ENCODE results near the gene TEX22.
A peak's percentile ranks its signal among the peaks of the same experiment; 100 is the strongest.

Gene TEX22

DNA sequence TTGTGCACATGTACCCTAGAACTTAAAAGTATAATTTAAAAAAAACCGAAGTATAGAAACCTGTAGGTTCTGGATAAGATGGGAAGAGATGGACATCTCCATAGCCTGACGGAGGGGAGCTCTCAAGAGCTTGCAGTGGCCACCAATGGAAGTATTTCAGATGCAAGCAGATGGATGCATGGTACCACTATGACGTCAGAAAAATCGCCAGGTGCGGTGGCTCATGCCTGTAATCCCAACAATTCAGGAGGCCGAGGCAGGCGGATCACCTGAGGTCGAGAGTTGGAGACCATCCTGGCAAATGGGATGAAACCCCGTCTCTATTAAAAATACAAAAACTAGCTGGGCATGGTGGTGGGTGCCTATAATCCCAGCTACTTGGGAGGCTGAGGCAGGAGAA, 3.4 kb downstream of the TEX22 start:
- DNase-seq (ENCODE audit: low read depth) = no peak
- H3K4me3 ChIP-seq (ENCODE audit: low read depth, low read length) = no peak overlapping the region
- TF ChIP-seq, protein P1, sequence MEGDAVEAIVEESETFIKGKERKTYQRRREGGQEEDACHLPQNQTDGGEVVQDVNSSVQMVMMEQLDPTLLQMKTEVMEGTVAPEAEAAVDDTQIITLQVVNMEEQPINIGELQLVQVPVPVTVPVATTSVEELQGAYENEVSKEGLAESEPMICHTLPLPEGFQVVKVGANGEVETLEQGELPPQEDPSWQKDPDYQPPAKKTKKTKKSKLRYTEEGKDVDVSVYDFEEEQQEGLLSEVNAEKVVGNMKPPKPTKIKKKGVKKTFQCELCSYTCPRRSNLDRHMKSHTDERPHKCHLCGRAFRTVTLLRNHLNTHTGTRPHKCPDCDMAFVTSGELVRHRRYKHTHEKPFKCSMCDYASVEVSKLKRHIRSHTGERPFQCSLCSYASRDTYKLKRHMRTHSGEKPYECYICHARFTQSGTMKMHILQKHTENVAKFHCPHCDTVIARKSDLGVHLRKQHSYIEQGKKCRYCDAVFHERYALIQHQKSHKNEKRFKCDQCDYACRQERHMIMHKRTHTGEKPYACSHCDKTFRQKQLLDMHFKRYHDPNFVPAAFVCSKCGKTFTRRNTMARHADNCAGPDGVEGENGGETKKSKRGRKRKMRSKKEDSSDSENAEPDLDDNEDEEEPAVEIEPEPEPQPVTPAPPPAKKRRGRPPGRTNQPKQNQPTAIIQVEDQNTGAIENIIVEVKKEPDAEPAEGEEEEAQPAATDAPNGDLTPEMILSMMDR (conservative IDR thresholded peaks at IDR 0.05; ENCODE audit: low read depth, low read length) = no peak

DNA sequence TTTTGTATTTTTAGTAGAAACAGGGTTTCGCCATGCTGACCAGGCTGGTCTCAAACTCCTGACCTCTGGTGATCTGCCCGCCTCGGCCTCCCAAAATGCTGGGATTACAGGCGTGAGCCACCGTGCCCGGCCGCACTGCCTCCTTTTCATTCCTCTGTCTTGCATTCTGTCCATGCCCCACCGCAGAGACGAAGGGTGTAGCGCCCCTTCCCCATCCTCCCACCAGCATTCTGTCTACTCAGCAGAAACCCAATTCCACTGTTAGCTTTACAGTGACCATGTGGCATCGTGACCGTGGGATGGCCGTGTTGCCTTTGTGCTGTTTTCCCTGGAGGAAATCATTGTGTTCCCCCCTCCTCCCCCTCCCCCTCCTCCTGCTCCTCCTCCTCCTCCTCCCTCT, 10.3 kb downstream of the TEX22 start:
- TF ChIP-seq, protein P1 (conservative IDR thresholded peaks at IDR 0.05; ENCODE audit: low read depth, low read length) = no peak
- DNase-seq (ENCODE audit: low read depth) = no peak
- no peak overlapping the region for H3K4me3 ChIP-seq (ENCODE audit: low read depth, low read length)

DNA sequence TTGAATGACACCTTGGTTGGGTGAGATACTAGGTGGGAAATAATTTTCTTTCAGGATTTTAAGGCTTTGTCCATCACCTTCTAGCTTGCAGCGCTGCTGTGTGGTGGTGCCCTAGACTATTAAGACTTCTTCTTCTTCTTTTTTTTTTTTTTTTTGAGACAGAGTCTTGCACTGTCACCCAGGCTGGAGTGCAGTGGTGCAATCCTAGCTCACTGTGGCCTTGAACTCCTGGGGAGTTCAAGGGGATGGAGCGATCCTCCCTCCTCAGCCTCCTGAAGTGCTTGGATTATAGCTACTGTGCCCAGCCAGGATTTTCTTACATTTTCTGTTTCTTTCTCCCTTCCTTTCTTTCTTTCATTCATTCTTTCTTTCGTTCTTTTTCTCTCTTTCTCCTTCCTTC, 11.0 kb downstream of the TEX22 start:
- DNase-seq (ENCODE audit: low read depth) = no peak
- no peak overlapping the region for H3K4me3 ChIP-seq (ENCODE audit: low read depth, low read length)
- TF ChIP-seq, protein P1 (conservative IDR thresholded peaks at IDR 0.05; ENCODE audit: low read depth, low read length) = no peak

DNA sequence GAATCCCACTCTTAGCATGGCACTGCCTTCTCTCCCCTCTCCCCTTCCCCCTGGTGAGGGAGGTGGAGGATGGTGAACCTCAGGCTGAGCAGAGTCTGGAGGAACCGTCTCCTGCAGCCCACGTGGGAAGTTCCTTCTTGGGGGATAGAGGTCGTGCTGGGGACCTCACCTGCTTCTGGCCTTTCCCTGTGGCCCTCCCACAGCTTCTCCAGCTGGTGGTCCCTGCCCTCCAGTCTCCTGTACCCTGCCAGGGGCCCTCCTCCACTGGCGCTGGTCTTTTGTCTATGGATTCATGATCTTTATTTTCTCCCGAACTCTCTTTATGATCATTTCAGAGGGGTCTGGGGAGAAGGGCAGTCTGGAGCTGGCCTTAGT, 12.3 kb downstream of the TEX22 start:
- H3K4me3 ChIP-seq (ENCODE audit: low read depth, low read length) = no peak overlapping the region
- TF ChIP-seq, protein P1 (conservative IDR thresholded peaks at IDR 0.05; ENCODE audit: low read depth, low read length) = no peak
- DNase-seq (ENCODE audit: low read depth) = no peak

DNA sequence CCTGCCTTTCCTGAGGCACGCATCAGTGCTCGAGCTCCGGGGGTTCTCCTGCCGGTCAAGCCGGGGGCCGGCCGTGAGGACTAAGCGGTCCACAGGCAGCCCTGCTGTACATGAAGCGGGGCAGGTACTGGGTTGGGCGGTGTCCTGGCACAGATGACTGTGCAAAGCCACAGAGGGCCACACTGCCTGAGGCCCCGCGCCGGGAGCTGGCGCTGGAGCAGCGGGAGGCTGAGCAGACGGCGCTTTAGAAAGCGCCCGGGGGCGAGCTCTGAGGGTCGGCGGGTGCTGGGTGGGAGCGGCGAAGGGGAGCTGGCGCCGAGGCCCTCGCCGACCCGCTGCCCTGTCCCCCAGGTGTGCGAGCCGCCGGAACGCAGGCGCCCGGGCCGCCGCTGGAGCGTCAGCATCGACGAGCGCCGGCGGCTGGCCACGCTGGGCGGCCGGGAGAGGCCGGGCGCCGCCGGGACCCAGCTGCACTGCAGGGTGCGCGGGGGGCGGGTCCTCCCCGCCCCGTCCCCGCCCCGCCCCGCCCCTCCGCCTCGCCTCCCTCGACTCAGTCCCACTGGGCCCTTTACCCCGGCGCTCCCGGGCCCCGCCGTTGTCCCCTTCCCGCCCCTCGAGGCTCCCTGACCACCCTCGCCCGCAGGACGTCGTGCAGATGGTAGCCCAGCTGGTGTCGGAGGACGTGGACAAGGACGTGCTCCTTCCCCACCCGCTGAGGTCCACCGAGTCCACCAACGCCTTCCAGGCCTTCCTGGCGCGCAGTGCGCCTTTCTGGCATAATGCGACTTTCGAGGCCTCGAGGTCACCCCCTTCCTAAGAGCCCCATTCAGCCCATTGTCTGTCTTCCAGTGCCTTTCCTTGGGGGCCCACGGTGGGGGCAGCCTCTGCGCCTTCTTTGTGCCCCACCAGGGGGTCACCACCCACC, 12.9 kb downstream of the TEX22 start:
- TF ChIP-seq, protein P1 (conservative IDR thresholded peaks at IDR 0.05; ENCODE audit: low read depth, low read length) = no peak

DNA sequence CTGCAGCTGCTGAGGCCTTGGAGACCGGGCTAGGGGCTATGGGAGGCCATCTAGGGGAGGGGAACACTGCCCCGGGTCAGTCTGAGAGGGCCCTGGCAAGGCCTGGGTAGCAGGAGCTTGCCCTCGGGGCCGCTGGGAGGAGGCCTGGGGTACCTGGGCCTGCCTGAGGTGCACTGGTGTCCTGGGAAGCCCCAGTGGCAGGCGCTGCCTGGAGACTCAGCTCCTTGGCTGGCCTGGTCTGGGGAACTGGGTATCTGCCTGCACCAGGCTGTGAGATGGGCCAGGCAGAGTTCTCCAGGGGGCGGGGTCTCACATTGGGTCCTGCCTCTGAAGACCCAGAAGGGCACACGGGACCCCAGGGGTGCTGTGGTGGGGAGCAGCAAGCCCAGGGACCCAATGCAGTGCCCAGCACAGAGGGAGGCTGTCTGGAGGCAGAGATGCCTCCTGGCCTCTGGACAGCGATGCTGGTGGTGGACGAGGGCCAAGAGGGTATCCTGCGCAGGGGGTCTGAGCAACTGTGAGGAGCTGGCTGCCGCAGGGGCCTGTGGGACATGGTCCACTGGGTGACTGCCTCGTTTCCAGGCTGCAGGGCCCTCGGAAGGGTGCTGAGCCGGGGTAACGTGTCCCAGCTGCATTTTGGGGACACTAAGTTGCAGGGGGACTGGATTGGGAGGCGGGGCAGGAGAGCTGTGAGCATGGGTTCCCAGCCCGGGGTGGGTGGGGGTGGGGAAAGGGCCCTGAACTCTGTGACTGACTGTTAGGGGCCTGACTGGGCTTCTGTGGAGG, 13.8 kb downstream of the TEX22 start:
- H3K4me3 ChIP-seq (ENCODE audit: low read depth, low read length) = no peak overlapping the region
- DNase-seq (ENCODE audit: low read depth) = no peak
- TF ChIP-seq, protein P1 (conservative IDR thresholded peaks at IDR 0.05; ENCODE audit: low read depth, low read length) = no peak

More for the DNA sequence above, 12.9 kb downstream of the TEX22 start:
- DNase-seq (ENCODE audit: low read depth) = peak; percentile 49
- peak overlapping the region; percentile 37 for H3K4me3 ChIP-seq (ENCODE audit: low read depth, low read length)

Data from choroid plexus epithelial cell (primary cell).